ENCODE data around the gene AGTRAP.

Gene AGTRAP

DNA sequence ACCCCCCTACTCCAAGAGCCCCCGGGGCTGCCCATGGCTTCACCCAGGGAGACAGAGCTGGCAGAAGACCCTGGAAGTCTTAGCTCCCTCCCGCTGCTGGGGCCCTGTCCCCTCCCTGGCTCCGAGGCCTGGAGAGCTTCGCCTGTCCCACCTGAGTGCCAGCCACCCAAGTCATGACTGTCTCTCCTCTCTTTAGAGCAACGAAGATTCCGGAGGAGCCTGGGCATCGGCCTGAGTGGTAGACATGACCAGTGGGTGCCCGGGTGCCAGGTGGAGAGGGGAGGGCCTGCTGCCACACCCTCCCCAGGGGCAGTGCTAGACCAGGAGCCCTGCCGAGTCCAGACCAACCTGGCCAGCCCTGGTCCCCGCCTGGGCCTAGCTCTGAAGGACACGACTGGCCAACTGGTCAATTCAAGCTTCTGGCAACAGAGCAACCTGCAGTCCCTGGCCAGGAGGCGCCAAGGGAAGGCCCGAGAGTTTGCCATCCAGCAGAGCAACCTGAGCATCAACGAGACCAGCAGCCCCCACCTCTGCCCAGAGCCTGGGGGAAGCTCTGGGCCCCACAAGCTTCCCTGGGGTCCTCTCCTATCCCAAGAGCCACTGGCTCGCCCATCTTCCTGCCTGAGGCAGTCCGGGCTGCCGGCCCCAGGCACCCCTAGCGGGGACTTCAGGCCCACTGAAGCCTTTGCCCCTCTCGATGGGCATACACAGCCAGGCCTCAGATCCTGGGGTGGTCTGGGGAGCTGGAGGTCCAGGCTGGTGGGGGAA lies 29.9 kb downstream of the AGTRAP start:
- DNase-seq (ENCODE audit: low read depth) = no peak
- H3K4me3 ChIP-seq (ENCODE audit: control insufficient read depth, low read depth, low read length) = no peak overlapping the region
- TF ChIP-seq, protein P1, sequence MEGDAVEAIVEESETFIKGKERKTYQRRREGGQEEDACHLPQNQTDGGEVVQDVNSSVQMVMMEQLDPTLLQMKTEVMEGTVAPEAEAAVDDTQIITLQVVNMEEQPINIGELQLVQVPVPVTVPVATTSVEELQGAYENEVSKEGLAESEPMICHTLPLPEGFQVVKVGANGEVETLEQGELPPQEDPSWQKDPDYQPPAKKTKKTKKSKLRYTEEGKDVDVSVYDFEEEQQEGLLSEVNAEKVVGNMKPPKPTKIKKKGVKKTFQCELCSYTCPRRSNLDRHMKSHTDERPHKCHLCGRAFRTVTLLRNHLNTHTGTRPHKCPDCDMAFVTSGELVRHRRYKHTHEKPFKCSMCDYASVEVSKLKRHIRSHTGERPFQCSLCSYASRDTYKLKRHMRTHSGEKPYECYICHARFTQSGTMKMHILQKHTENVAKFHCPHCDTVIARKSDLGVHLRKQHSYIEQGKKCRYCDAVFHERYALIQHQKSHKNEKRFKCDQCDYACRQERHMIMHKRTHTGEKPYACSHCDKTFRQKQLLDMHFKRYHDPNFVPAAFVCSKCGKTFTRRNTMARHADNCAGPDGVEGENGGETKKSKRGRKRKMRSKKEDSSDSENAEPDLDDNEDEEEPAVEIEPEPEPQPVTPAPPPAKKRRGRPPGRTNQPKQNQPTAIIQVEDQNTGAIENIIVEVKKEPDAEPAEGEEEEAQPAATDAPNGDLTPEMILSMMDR (IDR thresholded peaks at IDR 0.05; ENCODE audit: control insufficient read depth, insufficient read depth, low read depth, low read length, missing control alignments) = no peak

DNA sequence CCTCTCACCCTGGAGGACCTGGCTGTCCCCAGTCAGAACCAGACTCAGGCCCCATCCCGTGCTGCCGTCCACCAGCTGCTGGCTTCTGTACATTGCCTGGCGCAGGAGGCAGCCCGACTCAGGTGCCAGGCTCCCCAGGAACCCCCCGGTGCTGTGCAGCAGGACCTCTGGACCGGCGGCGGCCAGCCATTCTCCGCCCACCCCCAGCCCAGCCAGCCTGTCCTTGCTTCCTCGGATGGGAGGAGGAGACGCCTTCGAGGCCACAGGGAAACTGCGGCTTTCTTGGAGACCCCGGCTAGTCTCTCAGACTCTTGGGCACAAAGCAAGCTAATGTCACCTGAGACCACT lies 30.5 kb downstream of the AGTRAP start:
- TF ChIP-seq, protein P1 (IDR thresholded peaks at IDR 0.05; ENCODE audit: control insufficient read depth, insufficient read depth, low read depth, low read length, missing control alignments) = no peak
- H3K4me3 ChIP-seq (ENCODE audit: control insufficient read depth, low read depth, low read length) = no peak overlapping the region
- DNase-seq (ENCODE audit: low read depth) = no peak

DNA sequence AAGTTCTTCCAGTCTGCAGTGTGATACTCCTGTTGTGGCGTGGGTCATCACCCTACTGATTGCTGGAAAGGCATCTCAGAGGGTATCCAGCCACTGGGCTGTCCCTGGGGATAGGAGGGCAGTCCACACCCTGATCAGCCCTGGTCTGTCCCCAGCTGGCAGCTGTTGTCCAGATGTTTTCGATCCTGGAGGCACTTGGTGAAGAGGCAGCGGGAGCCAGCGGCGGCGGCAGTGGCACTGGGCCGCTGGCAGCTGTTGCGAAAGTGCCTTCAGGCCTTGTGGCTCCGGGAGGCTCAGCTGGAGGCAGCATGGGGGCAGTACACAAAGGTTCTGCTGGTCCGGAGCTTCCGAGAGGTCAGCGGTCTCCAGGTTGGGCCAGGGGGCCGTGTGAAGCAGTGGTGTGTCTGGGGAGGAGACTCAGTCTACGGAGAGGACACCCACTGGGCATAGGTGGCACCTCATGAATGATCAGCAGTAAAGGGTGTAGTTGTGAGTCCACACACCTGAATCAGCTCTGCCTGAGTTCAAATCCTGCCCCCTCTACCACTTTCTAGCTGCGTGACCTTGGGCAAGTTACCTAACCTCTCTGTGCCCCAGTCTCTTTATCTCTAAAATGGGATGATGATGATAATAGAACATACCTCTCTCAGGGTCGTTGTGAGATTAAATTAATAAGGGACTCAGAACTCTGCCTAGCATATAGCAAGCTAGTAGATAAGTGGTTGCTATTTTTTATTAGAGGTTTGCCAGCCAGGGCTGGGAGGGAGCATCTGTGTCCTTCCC lies 32.2 kb downstream of the AGTRAP start:
- no peak overlapping the region for H3K4me3 ChIP-seq (ENCODE audit: control insufficient read depth, low read depth, low read length)
- no peak for DNase-seq (ENCODE audit: low read depth)
- TF ChIP-seq, protein P1 (IDR thresholded peaks at IDR 0.05; ENCODE audit: control insufficient read depth, insufficient read depth, low read depth, low read length, missing control alignments) = no peak

DNA sequence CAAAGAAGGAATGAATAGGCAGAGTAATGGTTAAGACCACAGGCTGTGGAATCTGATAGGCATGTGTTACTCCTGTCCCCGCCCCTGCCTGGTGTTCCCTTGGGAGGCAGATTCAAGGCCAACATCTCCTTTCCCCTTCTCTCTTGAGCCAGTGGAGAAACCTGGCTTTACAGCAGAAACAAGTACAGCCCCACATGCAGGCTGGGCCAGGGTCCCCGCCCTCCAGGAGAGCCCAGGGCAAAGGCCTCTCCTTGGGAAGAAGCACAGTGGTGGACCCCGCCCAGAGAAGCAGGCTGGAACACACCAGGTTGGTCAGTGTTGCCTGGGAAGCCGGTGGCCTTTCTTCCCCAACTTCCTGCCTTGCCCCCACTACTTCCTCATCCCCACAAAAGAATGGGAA lies 32.9 kb downstream of the AGTRAP start:
- no peak overlapping the region for H3K4me3 ChIP-seq (ENCODE audit: control insufficient read depth, low read depth, low read length)
- DNase-seq (ENCODE audit: low read depth) = no peak
- TF ChIP-seq, protein P1 (IDR thresholded peaks at IDR 0.05; ENCODE audit: control insufficient read depth, insufficient read depth, low read depth, low read length, missing control alignments) = no peak

DNA sequence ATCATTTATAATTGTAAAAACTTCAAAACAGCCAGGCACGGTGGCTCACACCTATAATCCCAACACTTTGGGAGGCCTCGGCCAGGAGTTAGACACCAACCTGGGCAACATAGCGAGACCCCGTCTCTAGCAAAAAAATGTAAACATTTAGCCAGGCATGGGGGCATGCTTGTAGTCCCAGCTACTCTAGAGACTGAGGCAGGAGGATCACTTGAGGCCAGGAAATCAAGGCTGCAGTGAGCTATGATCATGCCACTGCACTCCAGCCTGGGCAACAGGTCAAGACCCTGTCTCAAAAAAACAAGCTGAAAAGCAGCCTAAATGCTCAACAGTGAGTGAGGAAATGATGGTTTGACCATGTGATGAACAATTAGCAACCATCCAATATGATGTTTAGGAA lies 33.3 kb downstream of the AGTRAP start:
- TF ChIP-seq, protein P1 (IDR thresholded peaks at IDR 0.05; ENCODE audit: control insufficient read depth, insufficient read depth, low read depth, low read length, missing control alignments) = no peak
- DNase-seq (ENCODE audit: low read depth) = no peak
- no peak overlapping the region for H3K4me3 ChIP-seq (ENCODE audit: control insufficient read depth, low read depth, low read length)

DNA sequence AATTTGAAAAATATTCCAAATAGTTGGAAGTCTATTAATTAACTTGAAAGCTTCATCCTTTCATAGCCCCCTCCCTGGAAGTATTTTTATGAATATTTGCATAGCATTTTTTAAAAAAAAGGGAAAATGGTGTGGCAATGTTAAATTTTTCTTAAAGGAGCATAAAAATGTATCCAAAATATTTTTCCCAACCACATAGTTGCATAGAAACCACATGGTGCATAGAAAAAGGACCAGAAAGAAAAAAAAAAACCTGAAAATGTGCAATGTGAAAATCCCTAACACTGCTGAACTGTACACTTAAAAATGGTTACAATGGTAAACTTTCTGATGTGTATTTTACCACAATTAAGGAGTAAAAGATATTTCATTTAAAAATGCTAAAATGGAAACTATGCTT lies 34.1 kb downstream of the AGTRAP start:
- TF ChIP-seq, protein P1 (IDR thresholded peaks at IDR 0.05; ENCODE audit: control insufficient read depth, insufficient read depth, low read depth, low read length, missing control alignments) = no peak

More for the DNA sequence above, 34.1 kb downstream of the AGTRAP start:
- no peak for DNase-seq (ENCODE audit: low read depth)
- no peak overlapping the region for H3K4me3 ChIP-seq (ENCODE audit: control insufficient read depth, low read depth, low read length)

Measured in AG09309 (cell line).